GM21786 (cell line): ENCODE data around the gene MAX.
"Not testable (repeated sequence)": the region's sequence is repeated elsewhere in the genome, so short reads cannot be mapped to it uniquely, and the experiment has no call there.

Experiments
- ATAC-seq: cut with Tn5 transposase; IDR thresholded peaks from one replicate; pipeline ENCODE4 v1.9.1; 2021; ENCODE audit not compliant: unreplicated experiment

MAX gene

GRCh38 chr14:65040666-65041433, 61.5 kb downstream of the MAX start:
- ATAC-seq: no peak

GRCh38 chr14:65038966-65039365, 63.4 kb downstream of the MAX start:
- no peak for ATAC-seq

- no peak for ATAC-seq
Observed at GRCh38 chr14:65035049-65035448, 67.3 kb downstream of the MAX start.

GRCh38 chr14:65034021-65034420, 68.3 kb downstream of the MAX start:
- no peak for ATAC-seq

GRCh38 chr14:65033181-65033580, 69.1 kb downstream of the MAX start:
- no peak for ATAC-seq

GRCh38 chr14:65032319-65032718, 70.0 kb downstream of the MAX start:
- ATAC-seq: no peak

- not testable (repeated sequence) for ATAC-seq
Observed at GRCh38 chr14:65031321-65031720, 71.0 kb downstream of the MAX start.

- ATAC-seq: no peak
Observed at GRCh38 chr14:65028937-65029336, 73.4 kb downstream of the MAX start.

GRCh38 chr14:65027127-65027799, 75.1 kb downstream of the MAX start:
- no peak for ATAC-seq

- no peak for ATAC-seq
Observed at GRCh38 chr14:65026526-65026925, 75.8 kb downstream of the MAX start.

- ATAC-seq: no peak
Observed at GRCh38 chr14:65025818-65026217, 76.5 kb downstream of the MAX start.
